GM18498 (cell line): Measurements from ENCODE around the gene IL31.
"Not testable (repeated sequence)": the region's sequence is repeated elsewhere in the genome, so short reads cannot be mapped to it uniquely, and the experiment has no call there.

Source experiments
- ATAC-seq: cut with Tn5 transposase; IDR thresholded peaks from one replicate; pipeline ENCODE4 v1.9.1; 2021; ENCODE audit warnings: mild to moderate bottlenecking, moderate library complexity; ENCODE audit not compliant: unreplicated experiment

The IL31 gene

DNA sequence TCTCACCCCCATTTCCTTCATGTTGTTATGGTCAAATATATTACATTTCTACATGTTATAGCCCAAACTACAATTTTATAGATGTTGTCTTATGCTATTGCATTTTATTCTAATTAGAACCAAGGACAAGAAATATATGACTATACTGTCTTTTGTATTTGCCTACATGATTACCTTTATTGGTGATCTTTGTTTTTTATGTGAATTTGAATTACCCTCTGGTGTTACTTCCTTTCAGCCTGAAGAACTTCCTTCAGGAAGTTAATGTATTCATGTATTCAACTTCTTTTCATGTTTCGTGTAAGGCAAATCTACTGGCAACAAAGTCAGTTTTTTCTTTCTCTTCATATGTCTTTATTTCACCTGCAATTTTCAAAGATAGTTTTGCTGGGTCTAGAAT, 20.8 kb upstream of the IL31 start:
- ATAC-seq = no peak

GRCh38 chr12:122192441-122192840, 18.4 kb upstream of the IL31 start:
- no peak for ATAC-seq

GRCh38 chr12:122190842-122191668, 17.0 kb upstream of the IL31 start:
- ATAC-seq = peak; percentile 52

DNA sequence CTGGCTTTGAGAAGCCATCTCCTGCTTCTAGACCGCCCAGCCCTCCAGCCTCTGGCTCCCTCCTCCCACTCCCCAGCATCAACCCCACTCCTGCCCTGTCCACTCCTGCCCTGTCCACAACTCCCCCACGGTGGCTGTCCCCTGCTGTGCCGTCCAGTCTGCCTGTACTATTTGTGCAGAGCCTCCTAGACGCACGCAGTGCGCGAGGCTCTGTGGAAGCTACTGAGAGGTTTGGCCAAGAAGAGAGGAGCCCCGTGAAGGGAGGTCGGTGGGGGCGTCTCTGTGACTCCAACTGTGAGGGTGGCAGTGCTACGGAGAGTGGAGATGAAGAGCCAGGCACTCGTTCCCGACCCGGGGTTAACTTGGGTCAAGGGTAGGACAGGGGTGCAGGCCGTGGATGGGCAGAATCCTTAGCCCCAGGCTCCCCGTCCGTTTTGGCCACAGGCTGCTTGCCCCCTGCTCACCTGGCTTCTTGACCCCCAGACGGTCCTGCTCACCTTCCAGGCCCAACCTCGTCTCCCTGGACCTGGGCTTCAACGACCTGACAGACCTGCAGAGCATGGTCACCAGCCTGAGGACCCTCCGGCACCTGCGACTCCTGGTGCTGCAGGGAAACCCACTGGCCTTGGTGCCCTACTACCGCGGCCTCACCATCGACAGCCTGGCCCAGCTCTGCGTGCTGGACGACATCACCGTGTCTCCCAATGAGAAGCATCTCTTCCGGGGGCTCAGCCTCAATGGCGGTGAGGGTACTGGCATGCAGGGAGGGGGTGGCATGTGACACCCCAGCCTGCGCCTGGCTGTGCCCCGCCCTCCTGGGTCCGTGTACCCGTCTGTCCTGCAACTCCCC, 15.8 kb upstream of the IL31 start:
- ATAC-seq = no peak

- no peak for ATAC-seq
Observed at GRCh38 chr12:122187466-122187865, 13.4 kb upstream of the IL31 start.

DNA sequence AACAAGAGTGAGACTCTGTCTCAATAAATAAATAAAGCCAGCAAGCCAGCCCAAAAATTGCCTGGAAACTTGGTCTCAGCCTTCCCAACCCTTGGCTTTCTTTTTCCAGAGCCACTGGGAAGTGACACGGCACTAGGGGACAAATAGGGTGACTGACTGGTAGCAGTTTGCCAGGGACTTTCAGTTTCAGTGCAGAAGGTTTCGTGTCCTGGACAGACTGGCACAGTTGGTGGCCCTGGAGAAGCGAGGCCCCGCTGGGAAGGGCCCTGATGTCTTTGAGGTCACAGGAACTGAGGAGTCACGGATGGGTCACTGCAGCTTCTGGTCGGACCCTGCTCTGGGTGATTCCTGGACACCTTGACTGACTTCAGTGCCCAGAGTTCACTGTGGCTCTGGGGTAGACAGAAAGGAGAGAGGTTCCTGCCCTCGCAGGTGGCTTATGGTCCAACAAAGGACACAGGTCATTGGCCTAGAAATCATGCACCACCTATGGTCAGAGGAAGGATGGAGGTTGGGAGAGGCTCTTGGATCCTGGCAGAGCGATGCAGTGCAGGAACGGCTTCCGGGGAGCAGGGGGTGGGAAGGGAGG, 11.6 kb upstream of the IL31 start:
- ATAC-seq = no peak

GRCh38 chr12:122185079-122185478, 11.1 kb upstream of the IL31 start:
- ATAC-seq = no peak

- no peak for ATAC-seq
Observed at GRCh38 chr12:122184517-122184916, 10.5 kb upstream of the IL31 start.

DNA sequence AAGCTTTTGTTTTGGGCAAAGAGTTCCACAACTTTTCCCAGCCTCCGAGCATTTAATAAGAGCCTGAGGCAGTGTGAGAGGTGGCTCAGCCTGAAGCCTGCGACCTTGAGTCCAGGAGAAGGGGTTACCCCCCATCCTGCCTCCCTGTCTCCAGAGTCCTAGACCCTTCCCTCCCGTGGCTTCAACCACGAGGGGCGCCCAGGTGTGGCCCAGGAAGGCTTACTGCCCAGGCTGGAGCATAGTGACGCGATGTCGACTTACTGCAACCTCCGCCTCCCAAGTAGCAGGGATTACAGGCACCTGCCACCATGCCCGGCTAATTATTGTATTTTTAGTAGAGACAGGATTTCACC, 9.5 kb upstream of the IL31 start:
- ATAC-seq = no peak

DNA sequence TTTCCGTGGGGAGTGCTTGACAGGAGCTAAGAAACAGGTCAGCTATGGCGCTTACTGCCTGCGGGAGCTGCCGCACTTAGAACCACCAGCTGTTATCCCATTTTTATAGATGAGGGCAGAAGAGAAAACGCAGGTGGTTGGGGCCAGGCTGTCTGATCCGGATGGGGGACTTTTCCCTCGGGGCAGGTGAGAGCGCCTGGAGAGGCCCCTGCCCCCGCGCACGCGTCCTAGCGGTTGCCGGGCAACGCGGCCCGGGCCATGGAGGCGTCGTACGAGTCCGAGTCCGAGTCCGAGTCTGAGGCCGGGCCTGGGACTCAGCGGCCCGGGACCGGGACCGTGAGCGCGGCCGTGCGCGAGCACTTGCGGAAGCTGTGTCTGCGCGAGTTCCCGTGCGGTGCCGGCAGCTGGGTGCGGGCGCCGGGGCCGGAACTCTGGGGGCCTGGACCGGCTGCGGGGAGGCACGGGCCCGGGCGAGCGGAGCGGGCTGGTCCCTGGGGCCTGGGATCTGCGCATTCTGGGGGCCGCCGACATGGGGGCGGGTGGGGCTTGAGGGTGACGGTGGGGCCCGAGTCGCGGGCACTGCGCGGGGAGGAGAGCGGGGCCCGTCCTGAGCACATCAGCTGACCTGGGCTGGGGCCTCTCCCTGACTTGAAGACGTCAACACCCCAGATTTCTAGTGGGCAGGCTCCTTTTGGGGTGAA, 9.0 kb upstream of the IL31 start, which contains the start of gene LRRC43:
Gene LRRC43 (plus strand): TSS at position 237 of the 701 bp plus-strand sequence. CDS start 22 bp downstream, at position 259.
- ATAC-seq = no peak

DNA sequence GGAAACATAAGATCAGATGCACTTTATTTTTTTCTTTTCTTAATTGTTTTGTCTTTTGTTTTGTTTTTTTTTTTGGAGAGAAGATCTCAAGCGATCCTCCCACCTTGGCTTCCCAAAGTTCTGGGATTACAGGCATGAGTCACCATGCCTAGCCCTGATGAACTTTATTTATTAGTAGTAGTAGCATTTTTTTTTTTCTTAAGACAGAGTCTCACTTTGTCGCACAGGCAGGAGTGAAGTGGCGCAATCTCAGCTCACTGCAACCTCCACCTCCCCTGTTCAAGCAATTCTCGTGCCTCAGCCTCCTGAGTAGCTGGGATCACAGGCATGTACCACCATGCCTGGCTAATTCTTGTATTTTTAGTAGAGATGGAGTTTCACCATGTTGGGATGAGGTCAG, 2.5 kb upstream of the IL31 start:
- ATAC-seq = not testable (repeated sequence)

DNA sequence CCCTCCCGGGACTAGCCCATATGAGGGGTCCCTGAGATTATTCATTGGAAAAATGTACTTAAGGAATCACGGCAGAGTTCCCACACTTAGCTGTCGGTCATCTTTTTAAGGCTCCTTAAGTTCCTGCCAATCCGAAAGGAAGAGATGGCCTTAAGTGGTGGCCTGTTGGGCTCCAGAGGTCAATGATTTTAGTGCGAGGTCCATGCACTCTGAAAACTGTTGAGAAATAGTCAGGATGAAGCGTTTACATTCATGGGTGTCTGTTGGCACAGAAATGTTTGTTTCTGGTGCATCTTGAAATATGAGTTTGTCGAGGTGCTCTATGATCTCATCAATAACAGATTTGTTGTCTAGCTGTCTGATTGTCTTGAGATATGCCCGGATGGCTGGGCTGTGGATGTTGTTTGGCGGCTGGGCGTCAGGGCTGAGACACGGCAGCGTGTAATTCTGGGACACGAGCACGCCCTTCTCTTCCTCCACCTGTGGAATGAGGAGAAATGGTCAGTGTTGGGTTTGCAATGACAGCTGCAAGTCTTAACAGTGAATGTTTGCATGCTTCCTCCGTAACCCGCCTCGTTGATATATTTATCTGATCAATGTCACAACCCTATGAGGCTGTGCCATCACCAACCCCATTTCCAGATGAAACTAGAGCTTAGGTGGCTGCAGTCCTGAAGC, 1.6 kb downstream of the IL31 start:
- no peak for ATAC-seq

GRCh38 chr12:122171399-122171798, 2.6 kb downstream of the IL31 start:
- no peak for ATAC-seq

GRCh38 chr12:122168492-122168891, 5.5 kb downstream of the IL31 start:
- ATAC-seq = no peak

DNA sequence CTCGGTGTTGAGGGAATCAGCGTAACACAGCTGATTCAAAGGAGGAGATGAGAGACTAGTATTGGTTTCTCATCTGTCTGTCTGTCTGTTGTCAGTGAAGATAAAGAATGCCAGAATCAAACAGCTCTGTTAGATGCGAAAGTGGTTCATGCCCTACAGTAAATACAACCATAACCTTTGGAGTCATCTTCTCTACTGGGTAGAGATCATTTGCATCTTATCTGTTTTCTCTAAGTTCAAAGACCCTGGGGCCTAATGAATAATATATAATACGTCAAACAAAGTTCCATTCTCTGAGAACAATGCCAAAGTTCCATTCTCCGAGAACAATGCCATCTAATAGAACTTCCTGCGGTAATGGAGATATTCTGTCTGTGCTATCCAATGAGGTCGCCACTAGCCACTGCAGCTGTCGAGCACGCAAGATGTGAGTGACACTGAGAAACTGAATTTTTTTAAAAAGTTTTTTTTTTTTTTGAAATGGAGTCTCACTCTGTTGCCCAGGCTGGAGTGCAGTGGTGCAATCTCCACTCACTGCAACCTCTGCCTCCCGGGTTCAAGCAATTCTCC, 6.6 kb downstream of the IL31 start:
- ATAC-seq = no peak

DNA sequence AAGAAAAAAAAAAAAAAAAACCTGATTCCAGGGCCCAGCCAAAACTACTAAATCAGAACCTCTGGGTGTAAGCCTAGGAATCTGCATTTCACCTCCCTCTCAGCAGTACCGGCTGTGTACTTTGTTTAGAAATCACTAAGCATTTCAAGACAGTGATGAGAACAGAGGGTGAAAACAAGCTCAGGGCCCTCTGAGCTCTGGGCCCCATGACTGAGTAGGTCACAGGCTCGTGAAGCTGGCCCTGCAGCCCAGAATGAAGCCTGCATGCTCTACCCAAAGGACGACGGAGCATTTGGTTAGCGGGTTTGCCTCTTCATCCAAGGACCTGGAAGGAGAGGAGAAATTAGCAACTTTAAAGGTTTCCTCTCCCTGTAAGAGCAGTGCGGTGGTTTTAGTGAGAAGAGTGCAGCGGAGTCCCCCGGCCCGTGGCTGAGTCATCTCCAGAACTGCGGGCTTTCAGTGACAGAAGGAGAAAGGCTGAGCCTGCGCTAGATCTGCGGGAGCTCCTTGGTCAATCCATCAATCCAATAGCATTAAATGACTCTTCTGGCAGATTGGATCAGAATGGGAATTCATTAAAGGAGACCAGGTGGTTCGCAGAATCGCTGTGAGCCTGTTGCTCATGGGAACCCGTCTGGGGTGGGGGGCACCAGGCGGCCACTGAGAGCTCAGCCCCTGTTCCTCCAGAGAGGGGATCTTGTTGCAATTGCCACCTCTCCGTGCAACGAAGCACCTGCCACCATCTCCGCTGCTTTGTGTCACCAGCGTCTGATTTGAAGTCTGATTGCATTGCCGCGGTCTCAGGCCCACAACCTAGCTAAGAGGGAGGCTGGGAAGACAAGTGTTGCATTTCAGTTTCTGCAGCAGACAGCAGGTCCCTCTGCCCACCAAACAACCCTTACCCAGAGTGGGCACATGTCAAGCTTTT, 7.3 kb downstream of the IL31 start:
- no peak for ATAC-seq

DNA sequence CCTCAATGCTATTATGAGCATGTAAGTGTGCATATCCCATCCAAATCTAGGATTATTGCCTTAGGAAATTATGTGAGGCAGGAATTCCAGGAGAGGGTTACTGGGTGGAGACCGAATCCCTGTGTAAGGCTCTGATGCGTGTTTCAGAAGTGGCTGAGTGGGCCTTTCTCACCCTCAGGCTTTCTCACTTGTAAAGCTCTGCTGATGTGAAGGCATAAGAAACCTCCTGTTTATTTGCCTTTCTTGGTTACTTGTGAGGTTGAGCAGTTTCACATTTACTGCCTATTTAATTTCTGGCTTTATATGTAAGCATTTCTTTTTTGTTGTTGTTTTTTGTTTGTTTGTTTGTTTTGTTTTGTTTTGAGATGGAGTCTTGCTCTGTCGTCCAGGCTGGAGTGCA, 11.0 kb downstream of the IL31 start:
- no peak for ATAC-seq

GRCh38 chr12:122161682-122162081, 12.3 kb downstream of the IL31 start:
- no peak for ATAC-seq

DNA sequence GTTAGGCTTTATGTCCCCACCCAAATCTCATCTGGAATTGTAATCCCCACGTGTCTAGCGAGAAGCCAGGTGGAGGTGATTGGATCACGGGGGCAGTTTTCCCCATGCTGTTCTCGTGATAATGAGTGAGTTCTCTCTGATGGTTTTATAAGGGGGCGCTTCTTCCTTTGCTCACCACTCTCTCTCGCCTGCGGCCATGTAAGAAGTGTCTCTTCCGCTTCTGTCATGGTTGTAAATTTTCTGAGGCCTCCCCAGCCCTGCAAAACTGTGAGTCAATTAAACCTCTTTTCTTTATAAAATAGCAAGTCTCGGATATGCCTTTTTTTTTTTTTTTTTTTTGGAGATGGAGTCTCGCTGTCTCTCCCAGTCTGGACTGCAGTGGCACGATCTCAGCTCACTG, 13.3 kb downstream of the IL31 start:
- no peak for ATAC-seq
